Measurements from ENCODE around the gene DNAL4. TPM values are rescaled to one million over a fixed set of nuclear protein-coding genes. Genes with fewer than 3 reads are reported as not detected.
A peak's percentile ranks its signal among the peaks of the same experiment; 100 is the strongest.

The DNAL4 gene
- polyA plus RNA-seq, 3 donors = 8.9 to 9.3 (median 9.0) TPM

DNA sequence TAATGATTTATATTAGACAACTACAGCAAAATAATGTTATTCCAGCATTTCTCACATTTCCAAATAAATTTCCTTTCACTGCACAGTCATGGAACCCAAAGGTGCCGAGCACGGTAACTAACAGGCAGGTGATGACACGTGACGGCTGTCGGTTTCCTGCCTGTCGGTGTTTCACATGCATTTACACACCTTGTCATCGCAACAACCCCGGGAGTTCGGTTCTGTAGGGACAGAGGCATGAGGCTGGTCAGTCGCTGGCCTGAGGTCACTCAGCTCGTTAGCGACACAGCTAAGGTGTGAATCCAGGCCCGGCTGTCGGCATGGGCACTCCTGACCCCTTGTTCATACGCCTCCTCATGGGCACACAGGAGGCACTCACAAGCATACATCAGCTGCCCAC is 9.9 kb downstream of the DNAL4 start:
- H3K9ac ChIP-seq (ENCODE audit: insufficient read depth, low read length, poor library complexity, severe bottlenecking) = no peak overlapping the region
- TF ChIP-seq, protein P1, sequence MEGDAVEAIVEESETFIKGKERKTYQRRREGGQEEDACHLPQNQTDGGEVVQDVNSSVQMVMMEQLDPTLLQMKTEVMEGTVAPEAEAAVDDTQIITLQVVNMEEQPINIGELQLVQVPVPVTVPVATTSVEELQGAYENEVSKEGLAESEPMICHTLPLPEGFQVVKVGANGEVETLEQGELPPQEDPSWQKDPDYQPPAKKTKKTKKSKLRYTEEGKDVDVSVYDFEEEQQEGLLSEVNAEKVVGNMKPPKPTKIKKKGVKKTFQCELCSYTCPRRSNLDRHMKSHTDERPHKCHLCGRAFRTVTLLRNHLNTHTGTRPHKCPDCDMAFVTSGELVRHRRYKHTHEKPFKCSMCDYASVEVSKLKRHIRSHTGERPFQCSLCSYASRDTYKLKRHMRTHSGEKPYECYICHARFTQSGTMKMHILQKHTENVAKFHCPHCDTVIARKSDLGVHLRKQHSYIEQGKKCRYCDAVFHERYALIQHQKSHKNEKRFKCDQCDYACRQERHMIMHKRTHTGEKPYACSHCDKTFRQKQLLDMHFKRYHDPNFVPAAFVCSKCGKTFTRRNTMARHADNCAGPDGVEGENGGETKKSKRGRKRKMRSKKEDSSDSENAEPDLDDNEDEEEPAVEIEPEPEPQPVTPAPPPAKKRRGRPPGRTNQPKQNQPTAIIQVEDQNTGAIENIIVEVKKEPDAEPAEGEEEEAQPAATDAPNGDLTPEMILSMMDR (IDR thresholded peaks at IDR 0.05) = no peak

DNA sequence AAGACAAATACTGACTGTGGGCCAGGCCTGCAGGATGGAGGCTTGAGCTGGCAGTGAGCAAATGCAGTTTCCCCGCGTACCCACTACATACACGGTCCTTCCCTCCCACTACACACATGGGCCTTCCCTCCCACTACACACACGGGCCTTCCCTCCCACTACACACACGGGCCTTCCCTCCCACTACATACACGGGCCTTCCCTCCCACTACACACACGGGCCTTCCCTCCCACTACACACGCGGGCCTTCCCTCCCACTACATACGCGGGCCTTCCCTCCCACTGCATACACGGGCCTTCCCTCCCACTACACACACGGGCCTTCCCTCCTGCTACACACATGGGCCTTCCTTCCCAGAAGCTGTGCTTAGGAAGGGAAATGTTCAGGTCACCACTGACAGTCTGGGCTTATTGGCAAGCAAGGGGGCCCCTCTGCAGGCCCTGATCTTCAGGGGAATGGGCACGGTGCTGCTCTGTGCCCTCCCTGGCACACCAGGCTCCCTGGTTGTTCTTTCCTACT is 10.8 kb downstream of the DNAL4 start:
- Histone ChIP-seq H3K36me3 (replicated peaks in 1 of 2; ENCODE audit: control insufficient read depth in 1 of 2, insufficient read depth in 2 of 2, low read length in 2 of 2) (peaks cover 13 to 20% of the 10 kb centered on the region in 2 donors), H3K4me2 (replicated peaks; ENCODE audit: extremely low read depth, low read length, poor library complexity, severe bottlenecking) (no peak overlapping the region), H3K4me1 (ENCODE audit: control insufficient read depth in 1 of 2, insufficient read depth in 2 of 2, low read length in 2 of 2) (peaks cover 12 to 16% of the 10 kb centered on the region in 2 donors), H4K20me1 (ENCODE audit: insufficient read depth, low read length) (no peaks in the 10 kb centered on the region), H3K79me2 (ENCODE audit: insufficient read depth, low read length) (no peaks in the 10 kb centered on the region), H3K27me3 (ENCODE audit: control insufficient read depth in 2 of 2, insufficient read depth in 2 of 2, low read length in 2 of 2) (no peaks in the 10 kb centered on the region), H3K9ac (ENCODE audit: insufficient read depth, low read length, poor library complexity, severe bottlenecking) (no peak overlapping the region), H3K9me3 (replicated peaks in 1 of 2; ENCODE audit: control insufficient read depth in 1 of 2, insufficient read depth in 1 of 2, low read length in 2 of 2) (no peaks in the 10 kb centered on the region), H3K27ac (ENCODE audit: low read depth in 1 of 2, low read length in 2 of 2) (peak overlapping the region in 1 of 2 donors; percentile 59), H2AFZ (ENCODE audit: insufficient read depth, low read depth, low read length, poor library complexity, severe bottlenecking) (peak overlapping the region; percentile 67), H3K4me3 (replicated peaks in 1 of 3; ENCODE audit: low read depth in 2 of 3, low read length in 3 of 3) (no peak overlapping the region)
- Mint-ChIP-seq H3K4me1 (peaks cover 18% of the 10 kb centered on the region), H3K36me3 (peaks cover 32 to 39% of the 10 kb centered on the region in 2 donors), H3K27me3 (ENCODE audit: low read depth in 3 of 3) (peaks cover 0 to 3% (median 2%) of the 10 kb centered on the region in 3 donors), H3K4me3 (no peak overlapping the region), H3K9me3 (no peaks in the 10 kb centered on the region), H3K27ac (peak overlapping the region in 1 of 7 donors; percentile 57)
- TF ChIP-seq, protein P1 (IDR thresholded peaks at IDR 0.05) = no peak
- 50% methylated on average over 2 of the region's 14 CpGs for WGBS (ENCODE audit: insufficient coverage)
- DNase-seq = no peak
- intact Hi-C loops (cut with micrococcal nuclease) = no loop called here

More for the DNA sequence above, 9.9 kb downstream of the DNAL4 start:
- Histone ChIP-seq H3K79me2 (ENCODE audit: insufficient read depth, low read length) (no peaks in the 10 kb centered on the region), H3K4me1 (ENCODE audit: control insufficient read depth in 1 of 2, insufficient read depth in 2 of 2, low read length in 2 of 2) (peaks cover 12 to 16% of the 10 kb centered on the region in 2 donors), H3K9me3 (replicated peaks in 1 of 2; ENCODE audit: control insufficient read depth in 1 of 2, insufficient read depth in 1 of 2, low read length in 2 of 2) (no peaks in the 10 kb centered on the region), H3K4me2 (replicated peaks; ENCODE audit: extremely low read depth, low read length, poor library complexity, severe bottlenecking) (no peak overlapping the region), H3K27ac (ENCODE audit: low read depth in 1 of 2, low read length in 2 of 2) (no peak overlapping the region), H3K4me3 (replicated peaks in 1 of 3; ENCODE audit: low read depth in 2 of 3, low read length in 3 of 3) (no peak overlapping the region), H4K20me1 (ENCODE audit: insufficient read depth, low read length) (no peaks in the 10 kb centered on the region), H3K27me3 (ENCODE audit: control insufficient read depth in 2 of 2, insufficient read depth in 2 of 2, low read length in 2 of 2) (no peaks in the 10 kb centered on the region), H2AFZ (ENCODE audit: insufficient read depth, low read depth, low read length, poor library complexity, severe bottlenecking) (no peak overlapping the region), H3K36me3 (replicated peaks in 1 of 2; ENCODE audit: control insufficient read depth in 1 of 2, insufficient read depth in 2 of 2, low read length in 2 of 2) (peaks cover 13 to 19% of the 10 kb centered on the region in 2 donors)
- H3K27me3 Mint-ChIP-seq (ENCODE audit: low read depth in 3 of 3) = peaks cover 0 to 4% (median 2%) of the 10 kb centered on the region in 3 donors
- no peak for DNase-seq
- intact Hi-C loops (cut with micrococcal nuclease) = no loop called here
- H3K36me3 Mint-ChIP-seq = peaks cover 27 to 33% of the 10 kb centered on the region in 2 donors
- 96% methylated on average over 15 of the region's 15 CpGs for WGBS (ENCODE audit: insufficient coverage)
- peak overlapping the region in 2 of 7 donors; percentile 16 to 31 for H3K27ac Mint-ChIP-seq
- H3K4me3 Mint-ChIP-seq = no peak overlapping the region
- no peaks in the 10 kb centered on the region for H3K9me3 Mint-ChIP-seq
- H3K4me1 Mint-ChIP-seq = peaks cover 24% of the 10 kb centered on the region
